ENCODE data around the gene DCLK1. TPM values are rescaled to one million over a fixed set of nuclear protein-coding genes. Genes with fewer than 3 reads are reported as not detected.

The DCLK1 gene
- total and polyA plus RNA-seq, 2 experiments from 2014 or later = 0.48 to 0.65 TPM

GRCh38 chr13:35724446-35724845, 406.7 kb downstream of the DCLK1 start:
- Histone ChIP-seq H2AFZ (peak overlapping the region; percentile 46), H3K4me2 (ENCODE audit: unreplicated experiment) (peak overlapping the region; percentile 59), H3K9me2 (ENCODE audit: insufficient read depth) (no peaks in the 10 kb centered on the region), H3K4me1 (ENCODE audit: insufficient read depth) (peaks cover 27% of the 10 kb centered on the region), H4K20me1 (ENCODE audit: insufficient read depth) (no peaks in the 10 kb centered on the region), H3K27ac (peak overlapping the region; percentile 27; the same call in 1 of the 2 replicates), H3K9ac (no peak overlapping the region), H3K36me3 (ENCODE audit: low read depth) (no peaks in the 10 kb centered on the region), H3K9me3 (ENCODE audit: low read depth) (no peaks in the 10 kb centered on the region), H3F3A (ENCODE audit: insufficient read depth) (peaks cover 32% of the 10 kb centered on the region), H3K79me2 (ENCODE audit: insufficient read depth) (no peaks in the 10 kb centered on the region), H3K27me3 (replicated peaks; ENCODE audit: insufficient read depth) (no peaks in the 10 kb centered on the region), H3K4me3 (peak overlapping the region; percentile 36)
- in situ Hi-C loops (cut with MboI) = loop anchor here (10.0 kb wide), 1 partner anchor 250 kb away; the partner anchor contains the start of gene MAB21L1
- TF ChIP-seq EZH2 (IDR thresholded peaks at IDR 0.05; ENCODE audit: insufficient read depth, poor library complexity, severe bottlenecking) = no peak
- peak; percentile 46 for DNase-seq
- WGBS, 2 experiments (ENCODE audit: low coverage in 1 of 2, low lambda C conversion rate in 2 of 2, missing lambda C conversion rate in 2 of 2) = 17 to 28% methylated on average over 6 of the region's 6 CpGs

GRCh38 chr13:35723821-35724220, 407.4 kb downstream of the DCLK1 start:
- no peaks in the 10 kb centered on the region for H3K79me2 ChIP-seq (ENCODE audit: insufficient read depth)
- no peaks in the 10 kb centered on the region for H4K20me1 ChIP-seq (ENCODE audit: insufficient read depth)
- H3K27me3 ChIP-seq (replicated peaks; ENCODE audit: insufficient read depth) = no peaks in the 10 kb centered on the region
- peaks cover 32% of the 10 kb centered on the region for H3F3A ChIP-seq (ENCODE audit: insufficient read depth)
- H3K4me2 ChIP-seq (ENCODE audit: unreplicated experiment) = peak overlapping the region; percentile 59
- peak; percentile 79 for DNase-seq
- peak overlapping the region; percentile 36 for H3K4me3 ChIP-seq
- no peaks in the 10 kb centered on the region for H3K9me2 ChIP-seq (ENCODE audit: insufficient read depth)
- in situ Hi-C loops (cut with MboI) = loop anchor here (10.0 kb wide), 1 partner anchor 249 kb away; the partner anchor contains the start of gene MAB21L1
- H3K27ac ChIP-seq = peak overlapping the region; percentile 46
- no peak overlapping the region; the same call in 1 of the 2 replicates for H3K9ac ChIP-seq
- no peaks in the 10 kb centered on the region for H3K36me3 ChIP-seq (ENCODE audit: low read depth)
- H3K9me3 ChIP-seq (ENCODE audit: low read depth) = no peaks in the 10 kb centered on the region
- peaks cover 27% of the 10 kb centered on the region for H3K4me1 ChIP-seq (ENCODE audit: insufficient read depth)
- 0 to 3% methylated on average over 5 of the region's 5 CpGs for WGBS, 2 experiments (ENCODE audit: low coverage in 1 of 2, low lambda C conversion rate in 2 of 2, missing lambda C conversion rate in 2 of 2)
- peak overlapping the region; percentile 46 for H2AFZ ChIP-seq
- TF ChIP-seq EZH2phosphoT487 (IDR thresholded peaks at IDR 0.05; ENCODE audit: insufficient read depth, low read depth) (no peak), EZH2 (IDR thresholded peaks at IDR 0.05; ENCODE audit: insufficient read depth, poor library complexity, severe bottlenecking) (no peak)

GRCh38 chr13:35723053-35723461, 408.1 kb downstream of the DCLK1 start:
- peaks cover 27% of the 10 kb centered on the region for H3K4me1 ChIP-seq (ENCODE audit: insufficient read depth)
- no peaks in the 10 kb centered on the region for H4K20me1 ChIP-seq (ENCODE audit: insufficient read depth)
- WGBS, 2 experiments (ENCODE audit: low coverage in 1 of 2, low lambda C conversion rate in 2 of 2, missing lambda C conversion rate in 2 of 2) = 23 to 28% methylated on average over 5 of the region's 5 CpGs
- H3K79me2 ChIP-seq (ENCODE audit: insufficient read depth) = no peaks in the 10 kb centered on the region
- in situ Hi-C loops (cut with MboI) = loop anchor here (10.0 kb wide), 1 partner anchor 248 kb away; the partner anchor contains the start of gene MAB21L1
- no peaks in the 10 kb centered on the region for H3K9me3 ChIP-seq (ENCODE audit: low read depth)
- peak; percentile 48 for DNase-seq
- H3K4me2 ChIP-seq (ENCODE audit: unreplicated experiment) = peak overlapping the region; percentile 59
- peak overlapping the region; percentile 36 for H3K4me3 ChIP-seq
- H3K9ac ChIP-seq = no peak overlapping the region
- no peak for TF ChIP-seq EZH2 (IDR thresholded peaks at IDR 0.05; ENCODE audit: insufficient read depth, poor library complexity, severe bottlenecking)
- no peak for TF ChIP-seq EZH2phosphoT487 (IDR thresholded peaks at IDR 0.05; ENCODE audit: insufficient read depth, low read depth)
- H3K27ac ChIP-seq = peak overlapping the region; percentile 46
- no peaks in the 10 kb centered on the region for H3K36me3 ChIP-seq (ENCODE audit: low read depth)
- H3F3A ChIP-seq (ENCODE audit: insufficient read depth) = peaks cover 32% of the 10 kb centered on the region
- H3K9me2 ChIP-seq (ENCODE audit: insufficient read depth) = no peaks in the 10 kb centered on the region
- H2AFZ ChIP-seq = peak overlapping the region; percentile 46
- H3K27me3 ChIP-seq (replicated peaks; ENCODE audit: insufficient read depth) = no peaks in the 10 kb centered on the region

GRCh38 chr13:35722458-35723052, 408.6 kb downstream of the DCLK1 start:
- 65 to 67% methylated on average over 9 of the region's 9 CpGs for WGBS, 2 experiments (ENCODE audit: low coverage in 1 of 2, low lambda C conversion rate in 2 of 2, missing lambda C conversion rate in 2 of 2)
- TF ChIP-seq EZH2 (IDR thresholded peaks at IDR 0.05; ENCODE audit: insufficient read depth, poor library complexity, severe bottlenecking) = no peak
- in situ Hi-C loops (cut with MboI) = loop anchor here (10.0 kb wide), 1 partner anchor 248 kb away; the partner anchor contains the start of gene MAB21L1
- DNase-seq = no peak
- peak overlapping the region; percentile 46; the same call in 1 of the 2 replicates for H3K27ac ChIP-seq
- no peaks in the 10 kb centered on the region for H4K20me1 ChIP-seq (ENCODE audit: insufficient read depth)
- no peaks in the 10 kb centered on the region for H3K9me2 ChIP-seq (ENCODE audit: insufficient read depth)
- H3K27me3 ChIP-seq (replicated peaks; ENCODE audit: insufficient read depth) = no peaks in the 10 kb centered on the region
- no peaks in the 10 kb centered on the region for H3K9me3 ChIP-seq (ENCODE audit: low read depth)
- no peaks in the 10 kb centered on the region for H3K79me2 ChIP-seq (ENCODE audit: insufficient read depth)
- peak overlapping the region; percentile 59 for H3K4me2 ChIP-seq (ENCODE audit: unreplicated experiment)
- H3K36me3 ChIP-seq (ENCODE audit: low read depth) = no peaks in the 10 kb centered on the region
- H3K4me1 ChIP-seq (ENCODE audit: insufficient read depth) = peaks cover 27% of the 10 kb centered on the region
- no peak overlapping the region for H3K9ac ChIP-seq
- H2AFZ ChIP-seq = peak overlapping the region; percentile 46; the same call in 1 of the 2 replicates
- H3F3A ChIP-seq (ENCODE audit: insufficient read depth) = peaks cover 32% of the 10 kb centered on the region
- no peak overlapping the region for H3K4me3 ChIP-seq
